NB4 (cell line): Measurements from ENCODE around the gene VCAM1.

ENCODE experiments used
- CTCF ChIP-seq: IDR thresholded peaks from one replicate; pipeline ENCODE4 v1.5.1; 2012; ENCODE audit warnings: low read depth, low read length
- MAX ChIP-seq: IDR thresholded peaks from 2 replicates; pipeline ENCODE4 v1.6.1; 2011; ENCODE audit warnings: low read depth, low read length
- POLR2A ChIP-seq: IDR thresholded peaks from 2 replicates; pipeline ENCODE4 v1.6.1; 2011; ENCODE audit warnings: mild to moderate bottlenecking; ENCODE audit not compliant: insufficient read length; ENCODE audit errors: extremely low read depth

- TF ChIP-seq CTCF (no peak), MAX (no peak), POLR2A (no peak)
These were observed 15.7 kb downstream of the VCAM1 start for GRCh38 chr1:100735244-100735643.
